GM19452 (cell line): Measurements from ENCODE around the gene HADHA.
A peak's percentile ranks its signal among the peaks of the same experiment; 100 is the strongest.

ENCODE experiments used
- ATAC-seq: cut with Tn5 transposase; IDR thresholded peaks from one replicate; pipeline ENCODE4 v1.9.1; 2021; ENCODE audit not compliant: unreplicated experiment

Gene HADHA

DNA sequence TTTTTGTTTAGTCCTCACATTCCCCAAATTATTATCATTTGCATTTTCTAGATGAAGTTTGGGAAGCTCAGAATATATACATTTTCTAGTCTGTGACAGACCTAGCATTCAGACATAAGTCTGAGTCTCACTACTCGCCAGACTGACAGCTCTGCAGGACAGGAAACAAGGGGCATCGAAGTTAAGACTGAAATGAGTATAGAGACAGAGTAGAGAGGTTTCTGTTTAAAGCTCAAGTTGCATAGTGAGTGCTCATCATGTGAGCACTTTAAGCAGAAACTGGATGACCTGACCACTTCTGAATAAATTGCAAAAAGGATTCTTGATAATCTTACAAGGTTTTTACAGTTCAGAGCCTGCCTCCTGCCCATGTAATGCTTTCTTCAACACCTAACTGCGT, 1.4 kb upstream of the HADHA start:
- peak; percentile 60 for ATAC-seq

DNA sequence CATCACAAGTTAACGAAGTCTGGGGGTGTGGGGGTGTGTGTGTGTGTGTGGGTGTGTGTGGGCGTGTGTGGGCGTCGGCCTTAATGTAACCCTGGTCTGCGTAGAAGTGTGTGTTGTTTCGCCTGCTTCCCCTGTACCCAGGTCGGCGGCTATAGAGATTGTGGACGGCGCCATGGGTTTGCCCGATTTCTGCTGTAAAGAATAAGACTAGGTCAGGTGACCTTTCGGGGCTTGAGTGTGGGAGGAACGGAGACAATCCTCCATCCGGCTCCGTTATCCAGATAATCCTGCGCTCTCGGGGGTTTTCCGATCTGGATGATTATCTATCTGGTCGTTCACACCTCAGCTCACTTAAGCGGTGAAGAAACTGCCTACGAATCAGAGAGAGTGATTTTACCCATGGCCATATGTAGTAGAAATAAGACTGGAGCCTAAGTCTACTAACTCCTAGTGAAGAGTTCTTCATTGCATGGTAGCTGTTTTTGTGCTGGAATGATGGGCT, 850 bp upstream of the HADHA start:
- ATAC-seq, result peak; percentile 18

DNA sequence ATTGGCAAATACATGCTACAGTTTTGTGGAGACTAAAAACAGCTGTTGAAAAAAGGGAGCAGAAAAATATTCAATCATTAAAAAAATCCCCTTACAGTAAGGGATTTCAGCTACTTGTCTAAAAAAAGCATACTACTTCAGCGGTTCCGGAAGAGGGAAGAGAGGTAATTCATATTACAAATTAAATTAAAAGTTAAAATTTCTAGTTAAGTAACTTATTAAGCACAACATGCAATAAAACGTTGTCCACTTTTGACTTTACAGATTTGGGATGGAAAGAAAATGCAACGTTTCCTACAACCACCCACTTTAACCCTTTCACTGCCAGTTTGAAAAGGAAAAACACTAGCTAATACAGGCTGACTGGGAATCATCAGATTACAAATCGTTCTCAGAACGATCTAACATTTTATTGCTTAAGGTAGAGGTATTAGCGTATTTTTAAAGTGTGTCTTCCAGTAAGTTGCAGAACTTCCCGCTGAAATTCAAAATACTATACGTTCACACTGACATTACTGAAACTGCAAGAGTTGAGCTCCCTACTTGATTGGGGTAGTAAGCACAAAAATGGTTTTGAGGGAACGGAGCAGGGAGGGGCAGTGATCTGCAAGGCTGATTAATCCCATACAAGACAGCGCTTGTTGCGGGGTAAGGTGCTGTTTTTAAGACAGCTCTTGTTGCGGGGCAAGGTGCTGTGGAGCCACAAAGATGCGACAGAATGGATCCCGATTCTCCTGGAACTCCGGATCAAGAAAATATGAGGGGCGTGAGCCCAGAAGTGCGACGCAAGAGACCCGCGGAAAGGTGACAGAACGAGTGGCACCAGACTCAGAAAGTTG, 743 bp downstream of the HADHA start:
- ATAC-seq, result no peak

DNA sequence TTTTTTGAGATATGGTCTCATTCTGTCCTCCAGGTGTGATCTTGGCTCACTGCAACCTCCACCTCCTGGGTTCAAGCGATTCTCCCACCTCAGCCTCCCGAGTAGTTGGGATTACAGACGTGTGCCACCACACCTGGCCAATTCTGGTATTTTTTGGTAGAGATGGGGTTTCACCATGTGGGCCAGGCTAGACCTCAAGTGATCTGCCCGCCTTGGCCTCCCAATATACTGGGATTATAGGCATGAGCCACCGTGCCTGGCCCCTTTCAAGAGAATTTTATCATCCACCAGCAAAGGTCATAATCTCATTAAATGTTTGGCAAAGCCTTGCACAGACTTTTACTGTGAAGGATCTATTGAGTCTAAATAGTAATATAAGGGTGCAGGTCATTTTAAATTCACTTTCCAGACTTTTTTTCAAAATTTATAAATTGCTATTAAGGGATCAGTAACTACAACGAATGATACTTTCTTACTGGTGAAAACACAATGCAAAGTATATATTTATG, 2.5 kb downstream of the HADHA start:
- ATAC-seq, result no peak

DNA sequence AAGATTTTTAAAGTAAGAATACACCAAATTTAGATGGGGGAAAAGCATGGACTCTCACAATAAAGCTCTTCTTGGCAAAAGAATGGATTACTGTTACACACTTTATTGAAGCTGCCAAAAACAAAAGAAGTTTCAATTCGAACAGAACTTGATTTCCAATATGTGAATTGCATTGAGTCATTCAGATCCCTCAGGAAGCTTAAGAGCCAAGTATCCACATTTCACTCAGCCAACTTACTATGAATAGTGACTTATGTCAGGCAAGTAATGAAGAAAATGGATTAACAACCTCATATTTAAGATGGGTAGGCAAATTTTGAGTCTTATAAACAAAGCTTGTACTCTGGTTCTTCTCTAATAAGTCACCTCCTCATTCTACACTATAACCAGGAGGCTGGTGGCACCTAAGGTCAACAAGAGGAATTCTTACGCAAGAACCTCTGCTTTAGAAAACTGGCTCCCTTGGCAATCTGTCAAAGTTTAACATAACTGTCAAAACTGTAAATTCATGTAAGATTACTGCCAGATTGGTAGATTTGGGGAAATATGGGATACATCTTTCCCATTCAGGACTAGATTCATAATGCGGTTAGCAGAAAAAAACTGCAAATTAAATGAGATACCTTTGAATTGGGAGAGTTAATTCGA, 6.0 kb downstream of the HADHA start:
- no peak for ATAC-seq

DNA sequence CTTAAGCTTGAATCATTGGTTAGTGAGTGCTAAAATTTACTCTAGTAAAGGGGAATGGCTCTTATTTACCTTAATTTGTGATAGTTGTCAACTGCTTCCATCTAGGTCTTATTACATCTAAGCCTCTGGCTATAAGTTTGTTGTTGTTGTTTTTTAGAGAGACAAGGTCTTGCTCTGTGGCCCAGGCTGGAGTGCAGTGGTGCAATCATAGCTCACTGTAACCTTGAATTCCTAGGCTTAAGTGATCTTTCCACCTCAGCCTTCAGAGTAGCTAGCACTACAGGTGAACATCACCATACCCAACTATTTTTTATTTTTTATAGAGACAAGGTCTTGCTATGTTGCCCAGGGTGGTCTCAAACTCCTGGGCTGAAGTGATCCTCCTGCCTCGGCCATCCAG, 6.6 kb downstream of the HADHA start:
- no peak for ATAC-seq

DNA sequence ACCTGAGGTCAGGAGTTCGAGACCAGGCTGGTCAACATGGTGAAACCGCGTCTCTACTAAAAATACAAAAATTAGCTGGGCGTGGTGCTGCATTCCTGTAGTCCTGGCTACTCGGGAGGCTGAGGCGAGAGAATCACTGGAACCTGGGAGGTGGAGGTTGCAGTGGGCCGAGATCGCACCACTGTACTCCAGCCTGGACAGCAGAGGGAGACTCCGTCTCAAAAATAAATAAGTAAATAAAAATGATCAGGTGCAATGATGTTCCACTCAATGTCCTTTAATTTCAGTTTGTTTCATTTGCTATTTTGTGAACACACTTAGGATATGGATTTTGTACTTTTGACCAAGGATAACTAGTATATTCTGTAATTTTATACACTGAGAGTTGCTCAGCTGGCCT, 9.3 kb downstream of the HADHA start:
- no peak for ATAC-seq

DNA sequence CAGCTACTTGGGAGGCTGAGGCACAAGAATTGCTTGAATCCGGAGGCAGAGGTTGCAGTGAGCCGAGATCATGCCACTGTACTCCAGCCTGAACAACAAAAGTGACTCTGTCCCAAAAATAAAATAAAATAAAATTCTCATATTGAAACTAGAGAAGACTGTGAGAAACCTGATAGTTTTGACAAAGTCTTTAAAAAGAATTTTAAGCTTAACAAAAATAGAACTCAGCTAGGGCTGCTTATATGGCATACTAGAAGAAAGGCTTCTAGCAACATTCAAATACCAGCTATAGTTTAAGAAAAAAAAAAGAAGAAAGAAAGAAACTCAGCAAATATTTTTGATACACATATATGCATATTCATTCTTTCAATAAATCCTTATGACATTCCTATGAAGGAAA, 13.6 kb downstream of the HADHA start:
- ATAC-seq, result no peak

DNA sequence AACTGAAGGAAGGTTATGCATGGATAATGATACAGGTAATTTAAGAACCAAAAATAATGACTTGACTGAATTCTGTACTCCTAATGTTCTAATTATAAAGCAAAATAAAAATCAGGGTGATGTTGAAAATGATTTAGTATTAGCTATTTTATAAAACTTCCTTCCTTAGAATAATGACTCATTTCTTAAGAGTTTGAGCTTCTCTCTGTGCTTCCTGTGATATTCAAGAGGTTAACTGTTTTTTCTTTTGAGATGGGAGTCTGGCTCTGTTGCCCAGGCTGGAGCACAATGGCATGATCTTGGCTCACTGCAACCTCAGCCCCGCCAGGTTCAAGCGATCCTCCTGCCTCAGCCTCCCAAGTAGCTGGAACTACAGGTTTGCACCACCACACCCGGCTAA, 14.8 kb downstream of the HADHA start:
- ATAC-seq, result no peak

DNA sequence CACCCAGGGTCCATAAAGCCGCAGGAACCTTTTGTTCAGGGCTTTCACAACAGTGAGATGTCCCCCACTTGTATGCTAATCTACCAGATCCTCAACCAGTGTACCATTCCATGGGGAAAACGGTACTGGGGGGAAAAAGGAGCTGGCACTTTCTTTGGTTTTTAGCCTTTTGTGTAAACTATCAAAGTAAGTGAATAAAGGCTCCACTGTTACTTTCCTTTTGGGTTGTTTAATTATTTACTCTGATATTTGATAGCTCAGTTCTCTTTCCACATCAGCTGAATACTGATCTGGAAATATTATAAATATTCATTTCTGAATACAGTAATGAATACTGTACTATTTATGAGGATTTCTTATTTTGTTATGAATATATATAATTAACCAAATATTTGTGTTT, 20.3 kb downstream of the HADHA start:
- no peak for ATAC-seq

DNA sequence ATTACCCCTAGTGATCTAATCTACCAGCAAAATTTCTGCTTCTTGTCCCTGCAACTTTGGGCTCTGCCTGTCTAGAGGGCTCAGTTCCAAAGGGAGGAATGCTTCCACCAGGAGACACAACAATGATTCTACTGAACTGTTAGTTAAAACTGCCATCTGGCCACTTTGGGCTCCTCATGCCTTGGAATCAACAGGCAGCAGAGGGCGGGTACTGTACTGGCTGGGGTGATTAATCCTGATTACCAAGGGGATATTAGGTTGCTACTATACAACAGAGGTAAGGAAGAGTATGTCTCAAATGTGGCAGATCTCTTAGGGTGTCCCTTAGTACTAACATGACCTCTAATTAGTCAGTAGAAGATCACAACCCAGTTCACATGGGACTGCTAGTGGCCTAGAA, 21.4 kb downstream of the HADHA start:
- no peak for ATAC-seq

DNA sequence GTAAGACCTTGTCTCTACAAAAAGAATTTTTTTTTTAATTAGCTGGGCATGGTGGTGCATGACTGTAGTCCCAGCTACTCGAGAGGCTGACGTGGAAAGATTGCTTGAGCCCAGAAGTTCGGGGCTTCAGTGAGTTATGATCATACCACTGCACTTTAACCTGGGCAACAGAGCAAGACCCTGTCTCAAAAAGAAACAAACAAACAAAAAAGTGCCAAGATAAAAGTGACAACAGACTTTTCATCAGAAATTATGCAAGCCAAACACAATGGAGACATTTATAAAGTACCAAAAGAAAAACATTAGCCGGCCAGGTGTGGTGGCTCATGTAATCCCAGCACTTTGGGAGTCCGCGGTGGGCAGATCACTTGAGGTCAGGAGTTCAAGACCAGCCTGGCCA, 26.7 kb downstream of the HADHA start:
- no peak for ATAC-seq

DNA sequence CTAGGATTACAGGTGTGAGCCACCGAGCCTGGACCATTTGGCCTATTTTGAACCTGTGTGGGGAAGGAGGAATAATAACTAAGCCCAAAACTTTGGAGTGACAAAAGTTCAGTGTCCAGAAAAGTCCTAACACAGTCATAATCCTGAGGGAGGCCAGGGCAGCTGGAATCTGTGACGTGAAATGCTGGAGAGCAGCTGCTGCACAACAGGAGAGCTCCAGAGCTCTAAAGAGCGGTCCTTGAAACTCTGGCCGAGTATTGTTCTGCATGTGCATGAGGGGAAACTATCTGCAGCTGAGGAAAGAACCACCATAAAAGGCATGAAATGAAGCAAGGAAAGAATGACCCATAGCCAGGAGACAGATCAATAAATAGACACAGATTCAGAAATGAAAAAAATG, 27.8 kb downstream of the HADHA start:
- no peak for ATAC-seq

DNA sequence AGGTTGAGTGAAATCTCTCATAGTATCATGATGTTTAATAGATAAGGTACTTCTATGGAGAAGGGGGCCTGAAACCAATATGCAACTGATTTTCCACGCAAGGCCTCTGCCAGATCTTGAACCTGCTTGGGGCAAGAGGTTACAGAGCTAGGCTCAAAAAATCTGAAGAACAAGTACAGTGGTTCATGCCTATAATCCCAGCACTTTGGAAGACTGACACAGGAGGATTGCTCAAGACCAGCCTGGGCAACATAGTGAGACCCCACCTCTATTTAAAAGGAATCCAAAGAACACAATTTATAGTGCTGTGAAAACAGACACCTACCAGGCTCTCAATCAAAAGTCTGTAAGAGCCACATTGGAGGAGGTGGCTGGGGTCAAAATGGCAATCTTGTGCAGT, 28.6 kb downstream of the HADHA start:
- ATAC-seq, result no peak

DNA sequence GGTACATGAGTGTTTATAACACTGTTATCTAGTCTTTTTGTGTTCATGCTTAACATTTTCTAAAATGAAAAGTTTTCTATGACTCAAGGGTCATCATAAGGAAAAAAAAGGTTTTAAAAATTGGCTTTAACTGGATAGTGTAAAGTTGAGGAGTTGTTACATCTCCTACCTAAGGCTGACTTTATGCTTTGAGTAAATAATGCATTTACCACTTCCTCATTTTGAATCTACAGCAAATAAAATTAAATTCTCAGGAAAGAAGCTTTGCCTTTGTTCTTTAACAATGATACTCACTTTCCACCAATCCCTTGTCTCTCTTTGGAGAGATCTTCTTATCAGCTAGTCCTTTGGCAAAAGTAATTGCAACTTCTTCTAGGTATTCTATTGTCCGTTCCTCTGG, 29.7 kb downstream of the HADHA start:
- no peak for ATAC-seq

DNA sequence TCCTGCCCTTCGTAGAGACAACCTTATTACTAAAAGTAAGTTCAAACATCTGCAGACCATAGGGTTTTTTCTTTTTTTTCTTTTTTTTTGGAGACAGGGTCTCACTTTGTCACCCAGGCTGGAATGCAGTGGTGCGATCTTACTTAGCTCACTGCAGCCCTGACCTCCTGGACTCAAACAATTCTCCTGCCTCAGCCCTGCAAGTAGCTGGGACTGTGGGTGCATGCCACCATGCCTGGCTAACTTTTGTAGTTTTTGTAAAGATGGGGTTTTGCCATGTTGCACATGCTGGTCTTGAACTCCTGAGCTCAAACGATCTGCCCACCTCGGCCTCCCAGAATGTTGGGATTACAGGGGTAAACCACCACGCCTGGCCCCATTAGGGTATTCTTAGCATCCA, 32.4 kb downstream of the HADHA start:
- no peak for ATAC-seq

DNA sequence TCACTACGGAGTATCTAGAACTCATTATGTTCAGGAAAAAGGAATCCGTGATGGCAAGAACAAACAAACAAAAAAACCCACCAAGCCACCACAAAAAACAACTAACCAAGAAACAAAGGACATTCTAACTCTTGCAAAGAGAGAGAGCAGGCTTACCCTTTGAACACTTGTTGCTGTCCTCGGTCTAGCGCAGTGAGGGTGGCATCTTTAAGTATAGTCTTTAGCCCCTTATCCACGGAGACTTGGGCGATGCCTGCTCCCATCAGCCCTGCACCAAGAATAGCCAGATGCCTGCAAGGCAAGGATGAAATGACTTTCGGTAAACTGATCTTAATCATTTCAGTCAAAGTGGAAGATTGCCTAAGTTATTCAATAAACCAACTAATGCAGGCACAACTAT, 40.5 kb downstream of the HADHA start:
- ATAC-seq, result no peak

DNA sequence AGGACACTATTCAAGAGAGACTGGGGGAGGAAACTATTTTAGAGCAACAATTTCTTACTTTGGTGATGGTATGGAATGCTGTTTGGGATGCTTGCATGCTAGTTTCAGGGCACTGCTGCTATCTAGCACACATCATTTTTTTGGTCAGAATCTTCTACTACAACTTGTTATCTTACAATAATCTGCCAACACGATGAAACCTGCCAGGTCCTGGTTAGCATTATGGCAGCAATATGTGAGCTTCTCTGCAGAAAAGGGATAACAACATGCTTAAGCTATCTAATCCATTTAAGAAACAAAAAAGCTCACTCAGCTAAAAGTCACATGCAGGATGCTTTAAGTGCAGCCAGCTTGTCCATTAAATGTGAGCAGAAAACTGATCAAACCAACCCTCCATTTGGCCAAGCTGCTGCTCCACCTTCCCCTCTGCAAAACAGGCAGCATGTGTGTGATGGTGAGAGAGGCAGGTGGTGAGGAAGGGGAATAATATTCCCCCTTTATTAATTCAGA, 41.4 kb downstream of the HADHA start:
- no peak for ATAC-seq

DNA sequence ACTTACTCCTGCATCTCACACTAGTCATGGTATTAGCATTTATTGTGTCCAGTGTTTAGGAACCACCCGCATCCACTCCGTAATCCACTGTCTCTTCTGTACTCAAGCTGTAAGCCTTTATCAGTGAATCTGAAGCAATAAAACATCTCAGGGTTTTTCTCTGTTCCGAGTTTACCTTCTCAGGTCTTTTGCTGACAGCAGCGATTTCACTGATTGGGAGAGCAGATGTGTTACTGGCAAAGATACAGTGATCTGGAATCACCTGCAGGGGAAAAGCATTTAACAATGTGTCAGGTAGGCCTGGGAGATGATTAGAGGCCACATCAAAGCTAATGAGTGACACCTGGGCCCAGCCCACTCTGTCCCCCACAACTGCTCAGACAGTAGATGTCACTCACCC, 46.9 kb downstream of the HADHA start:
- no peak for ATAC-seq

DNA sequence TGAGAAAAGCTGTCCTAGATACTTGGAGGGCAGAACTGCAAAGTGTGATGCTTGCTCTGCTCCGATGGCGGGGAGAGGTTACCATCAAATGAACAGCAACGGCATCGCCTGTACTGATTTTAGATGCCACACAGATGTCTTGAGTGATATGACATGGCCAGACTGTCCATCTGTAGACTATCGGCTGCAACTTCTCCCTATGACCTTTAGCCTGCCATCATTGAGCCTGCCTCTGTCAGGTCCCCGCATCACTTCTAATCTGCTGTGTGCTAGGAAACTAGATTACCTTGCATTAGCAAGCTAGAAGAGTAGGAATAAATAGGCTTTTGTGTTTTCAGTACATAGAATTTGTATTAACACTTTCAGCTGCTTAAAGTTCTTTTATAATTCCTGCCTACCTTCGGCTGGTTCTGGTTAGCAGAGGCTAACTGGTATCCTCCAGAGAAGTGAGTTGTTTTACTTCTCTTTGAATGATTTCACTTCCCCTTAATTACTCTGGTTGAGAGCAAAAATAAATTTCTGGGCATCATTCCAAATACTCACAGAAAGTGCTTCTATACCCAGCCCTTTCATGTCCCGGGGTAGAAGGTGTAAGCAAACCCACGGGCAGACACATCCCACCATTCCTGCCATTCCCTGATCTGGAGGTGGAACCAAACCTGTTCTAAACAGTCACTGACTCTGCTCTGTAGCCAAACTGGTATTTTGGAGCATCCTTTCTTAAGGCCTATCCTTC, 47.6 kb downstream of the HADHA start:
- no peak for ATAC-seq
